ENCODE measurements around the gene DNASE1.
A peak's percentile ranks its signal among the peaks of the same experiment; 100 is the strongest.

The DNASE1 gene

DNA sequence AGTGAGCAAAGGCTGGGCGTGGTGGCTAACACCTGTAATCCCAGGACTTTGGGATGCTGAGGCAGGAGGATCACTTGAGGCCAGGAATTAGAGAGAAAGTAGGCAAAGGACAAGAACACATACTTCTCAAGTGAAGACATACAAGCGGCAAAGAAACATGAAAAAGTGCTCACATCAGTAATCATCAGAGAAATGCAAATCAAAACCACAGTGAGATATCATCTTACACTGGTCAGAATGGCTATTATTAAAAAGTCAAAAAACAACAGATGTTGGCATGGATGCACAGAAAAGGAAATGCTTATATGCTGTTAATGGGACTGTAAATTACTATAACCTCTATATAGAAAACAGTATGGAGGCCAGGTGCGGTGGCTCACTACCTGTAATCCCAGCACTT, 30.8 kb upstream of the DNASE1 start:
- Histone ChIP-seq H3K27ac (no peak overlapping the region), H3K9me3 (no peaks in the 10 kb centered on the region), H3K27me3 (no peaks in the 10 kb centered on the region), H3K4me3 (ENCODE audit: low read depth in 1 of 2, low read length in 1 of 2) (no peak overlapping the region), H3K4me1 (ENCODE audit: control insufficient read depth in 1 of 2, insufficient read depth in 1 of 2, low read depth in 1 of 2, low read length in 1 of 2) (peaks cover 43 to 46% of the 10 kb centered on the region in 2 experiments), H3K36me3 (no peaks in the 10 kb centered on the region)
- TF ChIP-seq, protein P1, sequence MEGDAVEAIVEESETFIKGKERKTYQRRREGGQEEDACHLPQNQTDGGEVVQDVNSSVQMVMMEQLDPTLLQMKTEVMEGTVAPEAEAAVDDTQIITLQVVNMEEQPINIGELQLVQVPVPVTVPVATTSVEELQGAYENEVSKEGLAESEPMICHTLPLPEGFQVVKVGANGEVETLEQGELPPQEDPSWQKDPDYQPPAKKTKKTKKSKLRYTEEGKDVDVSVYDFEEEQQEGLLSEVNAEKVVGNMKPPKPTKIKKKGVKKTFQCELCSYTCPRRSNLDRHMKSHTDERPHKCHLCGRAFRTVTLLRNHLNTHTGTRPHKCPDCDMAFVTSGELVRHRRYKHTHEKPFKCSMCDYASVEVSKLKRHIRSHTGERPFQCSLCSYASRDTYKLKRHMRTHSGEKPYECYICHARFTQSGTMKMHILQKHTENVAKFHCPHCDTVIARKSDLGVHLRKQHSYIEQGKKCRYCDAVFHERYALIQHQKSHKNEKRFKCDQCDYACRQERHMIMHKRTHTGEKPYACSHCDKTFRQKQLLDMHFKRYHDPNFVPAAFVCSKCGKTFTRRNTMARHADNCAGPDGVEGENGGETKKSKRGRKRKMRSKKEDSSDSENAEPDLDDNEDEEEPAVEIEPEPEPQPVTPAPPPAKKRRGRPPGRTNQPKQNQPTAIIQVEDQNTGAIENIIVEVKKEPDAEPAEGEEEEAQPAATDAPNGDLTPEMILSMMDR (IDR thresholded peaks at IDR 0.05): no peak

DNA sequence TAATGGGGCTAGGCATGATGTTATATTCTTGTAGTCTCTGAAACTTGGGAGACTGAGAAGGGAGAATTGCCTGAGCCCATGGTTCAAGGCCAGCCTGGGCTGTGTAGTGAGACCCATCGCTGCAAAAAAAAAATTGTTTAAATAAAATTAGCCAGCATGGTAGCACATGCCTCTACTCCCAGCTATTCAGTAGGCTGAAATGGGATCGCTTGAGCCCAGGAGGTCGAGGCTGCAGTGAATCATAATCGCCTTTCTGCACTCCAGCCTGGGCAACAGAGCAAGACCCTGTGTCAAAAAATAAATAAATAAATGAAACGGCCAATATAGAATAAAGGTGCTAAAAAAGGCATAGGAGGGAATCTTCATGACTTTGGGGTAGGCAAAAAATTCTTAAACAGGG, 29.2 kb upstream of the DNASE1 start:
- H3K27me3 ChIP-seq: no peaks in the 10 kb centered on the region
- no peaks in the 10 kb centered on the region for H3K36me3 ChIP-seq
- TF ChIP-seq, protein P1 (IDR thresholded peaks at IDR 0.05): no peak
- H3K4me3 ChIP-seq (ENCODE audit: low read depth in 1 of 2, low read length in 1 of 2): no peak overlapping the region
- peaks cover 55 to 58% of the 10 kb centered on the region in 2 experiments for H3K4me1 ChIP-seq (ENCODE audit: control insufficient read depth in 1 of 2, insufficient read depth in 1 of 2, low read depth in 1 of 2, low read length in 1 of 2)
- no peaks in the 10 kb centered on the region for H3K9me3 ChIP-seq
- H3K27ac ChIP-seq: peak overlapping the region; percentile 58

DNA sequence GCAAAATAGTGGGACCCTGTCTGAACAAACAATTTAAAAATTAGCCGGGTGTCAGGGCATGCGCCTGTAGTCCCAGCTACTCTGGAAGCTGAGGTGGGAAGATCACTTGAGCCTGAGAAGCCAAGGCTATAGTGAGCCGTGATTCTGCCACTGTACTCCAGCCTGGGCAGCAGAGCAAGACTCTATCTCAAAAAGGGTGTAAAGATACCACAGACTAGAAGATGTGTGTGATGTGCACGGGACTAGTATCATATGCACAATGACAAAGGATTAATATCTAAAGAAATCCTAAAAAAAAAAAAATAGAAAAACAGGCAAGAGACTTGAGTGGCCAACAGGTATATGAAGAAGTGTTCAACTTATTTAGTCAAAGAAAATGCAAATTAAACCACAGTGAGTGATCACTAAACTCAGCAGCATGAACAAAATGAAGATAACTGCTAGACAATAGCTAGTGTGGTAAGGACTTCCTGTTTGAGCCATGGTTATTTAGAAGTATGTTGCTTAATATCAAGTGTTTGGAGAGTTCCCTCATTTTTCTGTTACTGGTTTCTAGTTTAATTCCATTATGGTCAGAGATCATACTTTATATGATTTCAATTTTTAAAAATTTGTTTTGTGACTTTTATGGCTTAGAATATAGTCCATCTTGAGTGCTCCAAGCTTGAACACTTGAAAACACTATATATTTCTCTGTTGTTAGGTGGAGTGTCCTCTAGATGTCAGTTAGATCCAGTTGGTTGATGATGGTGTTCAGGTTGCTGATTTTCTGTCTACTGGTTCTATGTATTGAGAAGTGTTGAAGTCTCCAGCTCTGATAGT, 28.4 kb upstream of the DNASE1 start:
- Histone ChIP-seq H3K4me3 (ENCODE audit: low read depth in 1 of 2, low read length in 1 of 2) (no peak overlapping the region), H3K27me3 (no peaks in the 10 kb centered on the region), H3K27ac (peak overlapping the region; percentile 58), H3K36me3 (no peaks in the 10 kb centered on the region), H3K4me1 (ENCODE audit: control insufficient read depth in 1 of 2, insufficient read depth in 1 of 2, low read depth in 1 of 2, low read length in 1 of 2) (peaks cover 55 to 58% of the 10 kb centered on the region in 2 experiments), H3K9me3 (no peaks in the 10 kb centered on the region)
- TF ChIP-seq, protein P1 (IDR thresholded peaks at IDR 0.05): no peak

DNA sequence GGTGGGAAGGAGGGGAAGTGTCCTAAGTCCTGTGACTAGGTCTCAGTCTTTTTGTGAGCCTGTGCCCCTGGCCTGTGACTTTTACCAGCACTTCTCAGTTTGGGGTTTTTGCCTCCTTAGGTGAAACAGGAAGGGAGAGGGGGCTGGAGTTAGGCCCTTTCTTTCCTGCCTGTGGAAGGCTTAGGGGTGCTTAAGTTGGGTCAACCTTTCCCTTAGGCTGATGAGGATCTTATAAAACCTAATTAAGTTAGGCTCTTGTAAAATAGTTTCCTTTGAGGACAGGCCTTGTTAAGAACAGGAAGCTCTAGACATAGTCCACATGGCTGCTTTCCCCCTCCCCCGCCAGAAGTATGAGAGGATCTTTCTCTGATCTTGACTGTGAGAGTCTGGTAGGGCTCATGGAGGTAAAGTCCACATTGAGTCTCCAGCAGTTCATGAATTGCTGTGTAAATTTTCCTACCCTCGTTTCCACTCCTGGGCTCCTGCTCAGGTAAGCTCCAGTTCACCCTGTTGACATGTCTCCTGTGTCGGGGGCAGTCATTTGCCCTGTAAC, 17.0 kb upstream of the DNASE1 start:
- H3K36me3 ChIP-seq: peaks cover 29% of the 10 kb centered on the region

DNA sequence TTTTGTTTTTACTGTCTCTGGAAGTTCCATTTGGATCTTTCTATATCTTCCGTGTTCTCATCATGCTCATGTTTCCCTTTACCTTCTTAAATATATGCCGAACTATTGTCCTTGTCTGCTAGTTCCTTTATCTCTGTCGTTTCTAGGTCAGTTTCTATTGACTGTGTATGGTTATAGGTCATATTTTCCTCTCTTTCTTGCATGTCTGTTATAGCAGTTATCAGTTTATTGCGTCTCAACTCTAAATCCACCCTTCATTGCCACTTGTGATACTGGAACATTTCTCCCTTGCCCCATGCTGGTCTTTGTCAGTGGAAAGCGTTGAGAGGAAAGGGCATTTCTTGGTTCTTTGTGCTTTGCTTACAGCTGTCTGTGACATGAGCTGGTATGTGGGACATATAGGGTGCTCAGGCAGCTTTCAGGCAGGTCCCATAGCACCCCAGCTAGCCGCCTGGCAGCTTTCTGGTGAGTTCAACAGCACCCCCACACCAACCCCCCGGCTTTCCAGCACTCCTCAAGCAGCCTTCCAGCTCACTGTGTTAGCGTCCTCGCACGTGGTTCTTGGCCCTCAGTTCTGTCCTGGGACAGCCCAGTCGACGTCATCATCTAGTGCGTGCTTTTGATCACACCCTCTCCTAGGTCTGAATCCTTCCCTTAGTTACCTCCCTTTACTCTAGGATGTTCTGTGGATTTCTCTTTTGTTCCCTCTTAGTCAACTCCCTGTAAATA, 15.4 kb upstream of the DNASE1 start:
- TF ChIP-seq, protein P1 (IDR thresholded peaks at IDR 0.05): no peak
- no peaks in the 10 kb centered on the region for H3K27me3 ChIP-seq
- peaks cover 11 to 13% of the 10 kb centered on the region in 2 experiments for H3K4me1 ChIP-seq (ENCODE audit: control insufficient read depth in 1 of 2, insufficient read depth in 1 of 2, low read depth in 1 of 2, low read length in 1 of 2)
- peaks cover 46% of the 10 kb centered on the region for H3K36me3 ChIP-seq
- no peak overlapping the region for H3K27ac ChIP-seq
- H3K9me3 ChIP-seq: no peaks in the 10 kb centered on the region
- no peak overlapping the region for H3K4me3 ChIP-seq (ENCODE audit: low read depth in 1 of 2, low read length in 1 of 2)

More for the DNA sequence above, 17.0 kb upstream of the DNASE1 start:
- Histone ChIP-seq H3K9me3 (no peaks in the 10 kb centered on the region), H3K4me1 (ENCODE audit: control insufficient read depth in 1 of 2, insufficient read depth in 1 of 2, low read depth in 1 of 2, low read length in 1 of 2) (peaks cover 11 to 13% of the 10 kb centered on the region in 2 experiments), H3K27ac (peak overlapping the region; percentile 74), H3K27me3 (no peaks in the 10 kb centered on the region), H3K4me3 (ENCODE audit: low read depth in 1 of 2, low read length in 1 of 2) (no peak overlapping the region)
- TF ChIP-seq, protein P1 (IDR thresholded peaks at IDR 0.05): no peak

All from neutrophil (primary cell).